COR-L47 (cell line): ENCODE results near the gene NPAS3.

Source experiments
- DNase-seq: peaks from one replicate; lab custom pipeline; 2025; lab: John Stamatoyannopoulos, UW

NPAS3 gene

DNA sequence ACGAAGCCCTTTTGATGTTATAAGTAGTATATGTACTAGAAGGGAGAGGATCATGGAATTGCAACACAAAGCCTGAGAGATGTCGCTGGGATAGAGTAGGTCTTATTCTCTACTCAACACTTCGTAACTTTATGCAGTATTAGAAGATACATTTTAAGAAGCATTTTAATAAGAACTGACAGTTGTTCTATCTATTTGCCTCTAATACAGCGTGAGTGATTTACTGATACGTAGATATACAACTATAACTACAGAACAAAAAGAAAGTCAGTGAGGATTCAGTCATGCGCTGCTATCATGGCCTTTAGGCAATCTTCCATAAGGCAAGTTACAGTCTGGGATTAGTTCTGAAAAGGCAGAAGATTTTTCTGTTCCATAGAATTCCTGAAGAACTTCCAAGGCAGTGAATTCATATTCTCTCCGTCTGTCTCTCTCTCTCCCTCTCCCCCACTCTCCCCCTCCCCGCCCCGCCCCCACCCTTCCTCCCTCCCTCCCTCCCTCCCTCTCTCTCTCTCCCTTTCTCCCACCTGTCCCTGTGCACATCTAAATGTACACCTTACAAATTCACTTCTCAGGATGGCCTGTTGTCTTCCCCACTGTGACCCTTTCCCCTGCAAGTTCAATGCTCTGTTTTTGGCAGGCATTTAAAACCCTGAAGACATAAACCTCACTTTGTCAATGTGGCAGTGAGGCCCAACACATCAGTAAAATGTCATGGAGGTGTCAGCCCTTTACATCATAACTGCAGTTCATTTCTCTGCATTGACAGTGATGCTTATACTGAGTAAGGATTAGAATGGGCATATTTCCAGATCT lies 541.6 kb downstream of the NPAS3 start:
- DNase-seq = no peak

DNA sequence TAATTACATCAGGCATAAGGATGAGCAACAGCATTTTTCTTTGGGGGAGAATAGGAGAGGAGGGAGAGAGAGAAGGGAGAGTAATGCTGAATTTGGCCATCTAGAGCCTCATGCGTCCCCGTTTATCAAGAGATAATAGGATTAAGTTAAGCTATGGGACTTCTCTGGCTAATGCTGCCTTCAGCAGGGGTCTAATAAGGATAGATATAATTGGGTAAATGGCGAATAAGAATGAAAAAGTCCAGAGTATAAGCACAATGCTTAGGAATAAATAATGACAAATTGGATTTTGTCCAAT lies 542.2 kb downstream of the NPAS3 start:
- no peak for DNase-seq

DNA sequence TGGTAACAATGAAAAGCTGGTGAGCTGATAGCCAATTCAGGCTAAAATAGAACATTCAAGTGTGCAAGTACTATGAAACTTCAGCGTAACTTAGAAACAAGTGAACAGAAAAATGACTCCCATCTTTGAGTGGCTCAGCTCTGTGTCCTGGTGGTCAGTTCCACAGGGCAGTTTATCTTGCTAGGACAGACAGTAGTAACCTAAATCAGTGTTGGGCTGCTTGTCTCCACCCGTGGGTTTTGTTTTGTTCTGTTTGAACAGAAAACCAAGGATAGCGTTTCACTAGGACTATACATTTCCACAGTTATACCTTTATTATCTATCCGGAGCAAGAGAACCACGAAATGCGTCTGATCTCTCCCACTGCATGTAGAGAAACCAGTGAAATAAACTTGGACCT lies 544.4 kb downstream of the NPAS3 start:
- no peak for DNase-seq

DNA sequence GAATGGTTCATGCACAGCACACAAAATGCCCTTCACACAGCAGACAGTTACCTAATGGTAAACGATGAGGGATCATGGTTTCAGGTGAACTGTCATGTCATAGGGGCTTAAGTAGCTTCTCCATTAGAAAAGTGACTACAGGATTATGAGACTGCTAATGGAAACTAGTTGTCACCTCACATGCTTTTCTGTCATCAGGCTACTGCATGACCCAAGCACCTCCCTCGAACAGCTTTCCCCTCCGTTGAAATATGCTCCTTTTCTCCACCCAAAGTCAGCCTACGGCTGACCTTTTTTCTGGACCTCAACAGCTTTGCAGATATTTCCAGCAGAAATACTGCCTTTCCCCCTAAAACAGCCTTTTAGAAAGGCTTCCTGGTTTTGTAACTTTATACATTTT lies 544.9 kb downstream of the NPAS3 start:
- DNase-seq = no peak

DNA sequence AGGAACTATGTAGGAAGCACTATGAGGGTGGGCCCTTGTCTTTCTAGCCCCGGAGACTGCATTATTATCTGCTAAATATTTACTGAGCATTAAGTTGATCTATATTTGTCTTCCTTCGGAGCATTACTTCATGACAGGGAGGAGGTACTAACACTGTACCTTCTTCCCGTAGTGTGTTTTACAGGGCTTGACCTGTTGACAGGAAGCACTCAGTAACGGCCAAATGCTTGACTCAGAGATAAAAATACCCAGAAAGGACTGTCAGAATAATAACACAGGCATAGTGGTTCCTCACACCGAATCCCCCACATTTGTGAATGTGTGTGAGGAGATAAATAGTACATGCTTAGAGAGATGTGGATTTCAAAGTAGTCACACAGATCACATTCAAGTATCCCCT lies 545.6 kb downstream of the NPAS3 start:
- no peak for DNase-seq

DNA sequence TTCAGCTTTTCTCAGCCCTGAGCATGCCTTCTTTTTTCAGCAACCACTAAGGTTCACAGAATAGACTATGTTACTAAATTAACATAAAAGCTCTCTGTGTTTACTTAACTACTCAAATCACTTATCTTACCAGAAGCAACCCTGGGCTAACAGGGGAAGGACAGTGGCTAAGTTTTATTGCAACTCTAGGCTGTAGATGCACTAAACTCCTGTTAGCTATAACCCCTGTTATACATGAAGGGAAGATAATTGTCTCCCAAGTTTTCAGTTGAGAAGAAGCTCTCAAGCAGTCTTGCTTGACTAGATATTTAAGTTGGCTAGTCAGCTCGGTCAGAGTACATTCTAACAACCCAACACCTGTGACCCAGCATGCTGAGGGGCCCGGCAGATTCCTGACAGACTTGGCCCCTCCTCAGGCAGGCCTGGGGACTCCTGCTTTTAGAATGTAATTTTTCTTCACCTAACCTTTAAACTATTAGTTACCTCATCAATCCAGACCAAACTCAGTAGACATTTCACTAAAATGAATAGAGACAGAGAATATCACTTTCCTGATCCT lies 547.7 kb downstream of the NPAS3 start:
- no peak for DNase-seq

DNA sequence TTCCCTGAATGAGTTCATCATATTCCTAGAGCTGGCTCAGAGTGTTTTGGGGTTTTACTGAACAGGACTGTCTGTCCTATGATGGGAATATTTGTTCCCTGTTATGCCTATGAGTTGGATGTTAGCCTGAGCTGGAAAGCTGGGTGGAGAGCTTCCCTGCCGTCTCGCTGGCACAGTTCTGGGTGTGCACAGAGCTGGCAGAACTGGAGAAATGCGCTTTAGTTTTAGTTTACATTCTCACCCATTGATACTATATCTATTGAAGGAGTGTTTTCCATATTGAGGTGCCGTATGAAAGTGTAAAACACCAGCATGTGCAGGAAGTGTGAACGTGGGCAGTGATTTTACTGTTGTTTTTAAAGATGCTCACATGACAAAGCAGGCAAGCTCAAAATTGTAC lies 549.9 kb downstream of the NPAS3 start:
- DNase-seq = no peak

DNA sequence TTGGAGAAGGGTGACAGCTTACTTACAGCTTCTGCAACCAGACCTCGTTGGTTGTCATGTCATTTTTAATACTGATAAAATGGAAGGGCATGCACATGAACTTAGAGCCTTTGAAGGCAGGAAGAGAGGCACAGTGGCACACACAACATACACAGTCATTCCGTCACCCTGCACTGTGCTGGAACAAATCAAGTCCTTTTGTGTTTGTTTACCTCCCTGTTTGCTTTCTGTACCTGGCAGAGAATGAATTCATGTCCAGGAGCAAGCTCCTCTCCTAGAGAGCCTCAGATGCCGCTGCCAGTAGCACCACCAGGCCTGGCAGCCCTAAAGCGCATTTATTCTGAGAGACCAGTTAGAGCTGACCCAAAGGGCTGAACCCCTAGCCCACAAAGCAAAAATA lies 551.9 kb downstream of the NPAS3 start:
- DNase-seq = no peak

DNA sequence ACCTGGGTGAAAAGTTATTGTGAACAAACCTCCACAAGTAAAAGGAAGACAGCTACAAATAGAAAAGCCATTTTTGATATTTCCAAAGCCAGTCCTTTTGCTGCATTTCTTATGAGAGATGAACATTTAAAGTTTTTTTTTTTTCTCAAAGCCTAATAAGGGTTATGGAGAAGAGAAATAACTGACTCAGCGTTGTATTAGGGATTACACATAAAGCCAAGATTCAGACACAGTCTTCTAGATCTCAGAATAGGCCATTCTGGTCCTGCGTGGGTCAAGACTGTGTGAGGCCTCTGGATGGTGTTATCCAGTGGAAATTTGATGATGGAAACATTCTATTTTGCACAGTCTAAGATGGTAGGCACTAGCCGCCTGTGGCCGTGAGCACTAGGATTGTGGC lies 552.4 kb downstream of the NPAS3 start:
- no peak for DNase-seq

DNA sequence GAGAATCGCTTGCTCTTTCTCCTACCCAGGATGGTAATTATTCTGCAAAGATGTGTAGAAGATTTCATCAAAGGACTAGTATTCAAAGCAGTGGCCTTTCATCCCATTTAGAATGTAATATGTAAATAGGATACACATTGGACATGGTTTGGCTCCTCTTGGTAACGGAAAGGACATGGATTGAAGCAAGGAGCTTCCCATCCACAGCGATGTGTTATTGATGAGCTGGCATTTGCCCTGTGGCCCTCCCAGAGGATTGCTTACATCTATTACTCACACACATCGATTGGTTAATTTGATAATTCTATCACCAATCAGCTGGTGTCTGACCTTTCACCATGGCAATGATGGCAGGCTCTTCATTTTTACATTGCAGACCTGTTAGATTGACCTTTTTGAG lies 553.8 kb downstream of the NPAS3 start:
- no peak for DNase-seq

DNA sequence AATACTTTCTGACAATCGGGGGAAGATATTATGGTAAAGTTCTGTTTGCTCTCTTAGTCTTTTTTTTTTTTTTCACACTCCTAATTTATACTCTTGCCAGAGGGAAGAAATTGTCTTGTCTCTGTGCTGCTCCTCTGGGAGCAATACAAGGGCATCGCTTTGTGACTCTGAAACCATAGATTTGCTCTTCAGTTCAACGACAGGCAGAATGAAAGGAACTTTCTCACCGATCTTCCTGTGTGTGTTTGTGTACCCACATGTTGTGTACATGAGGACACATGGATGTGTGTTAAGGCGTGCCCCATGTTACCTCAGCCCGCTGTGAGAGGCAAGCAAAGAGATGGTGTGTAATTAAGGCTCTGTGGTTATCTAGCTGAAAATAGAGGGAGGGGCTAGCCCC lies 554.6 kb downstream of the NPAS3 start:
- no peak for DNase-seq

DNA sequence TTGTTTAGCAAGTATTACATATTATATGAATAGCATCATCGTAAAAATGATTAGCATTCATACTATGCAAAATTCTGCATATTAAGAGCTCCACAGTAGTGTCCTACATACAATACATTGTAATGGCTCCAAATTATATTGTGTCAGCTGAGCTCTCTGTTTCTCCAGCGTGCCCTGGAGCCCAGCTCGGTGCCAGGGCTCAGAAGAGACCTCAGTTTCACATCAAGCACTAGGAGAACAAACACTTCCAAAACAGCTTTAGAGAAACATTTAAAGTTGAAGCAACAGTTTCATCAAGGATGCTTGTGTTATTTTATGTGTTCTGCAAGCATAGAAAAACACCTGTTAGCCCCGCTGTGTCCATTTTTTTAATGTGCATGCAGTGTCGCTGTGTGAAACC lies 555.3 kb downstream of the NPAS3 start:
- no peak for DNase-seq

DNA sequence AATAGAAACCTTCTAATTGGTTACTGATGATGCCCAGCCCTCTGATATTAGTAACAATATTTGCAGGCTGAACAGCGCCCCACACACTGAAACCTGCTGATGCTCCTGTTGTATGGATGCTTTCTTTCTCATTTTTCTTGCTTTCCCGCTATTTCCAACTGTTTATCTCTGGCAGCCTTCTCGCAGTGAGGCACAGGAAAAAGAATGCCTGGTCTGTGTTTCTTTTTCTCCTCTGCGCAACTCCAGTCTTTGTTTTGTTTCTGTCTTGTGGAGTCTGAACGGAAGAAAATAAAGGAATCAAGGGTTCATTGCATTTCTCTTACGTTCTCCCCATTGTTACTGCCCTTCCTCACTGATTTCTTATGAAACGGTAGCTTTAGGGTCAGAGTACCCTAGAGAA lies 561.0 kb downstream of the NPAS3 start:
- no peak for DNase-seq

DNA sequence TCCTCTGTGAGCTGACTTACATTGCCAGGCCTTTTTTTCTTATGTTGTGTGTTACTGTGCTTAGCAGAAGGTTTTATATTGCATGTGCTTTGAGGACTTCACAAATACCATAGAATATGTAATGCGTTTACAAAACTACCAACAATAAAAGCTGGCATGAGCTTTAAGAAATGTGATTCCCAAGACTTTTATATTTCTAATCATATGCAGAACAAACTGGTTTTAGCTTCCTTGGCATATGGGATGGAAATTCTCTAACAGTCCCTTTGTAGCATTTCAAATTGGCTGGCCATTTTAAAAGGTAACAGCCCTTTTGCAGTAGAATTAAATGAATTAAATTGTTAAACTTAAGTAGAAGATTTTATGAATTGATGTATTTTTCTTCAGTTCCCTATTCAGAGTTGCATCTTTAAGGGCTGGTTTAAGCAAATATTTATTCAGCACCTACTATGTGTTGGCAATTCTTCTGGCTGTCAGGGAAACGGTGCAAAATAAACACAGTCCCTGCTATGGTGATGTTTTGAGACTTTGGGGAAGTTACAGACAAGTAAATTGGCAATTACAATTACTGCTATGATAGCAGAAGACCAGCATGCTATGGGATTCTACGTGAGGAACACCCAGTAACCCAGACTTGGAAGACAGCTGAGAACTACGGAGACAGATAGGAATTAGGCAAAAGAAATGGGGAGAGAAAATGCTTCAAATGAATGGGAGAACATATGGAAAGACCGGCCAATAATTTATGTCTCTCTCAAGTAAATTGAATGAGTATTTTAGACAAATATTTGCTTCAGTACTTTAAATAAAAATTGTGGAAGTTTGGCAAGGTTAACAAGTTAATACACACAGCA lies 565.8 kb downstream of the NPAS3 start:
- DNase-seq = no peak

DNA sequence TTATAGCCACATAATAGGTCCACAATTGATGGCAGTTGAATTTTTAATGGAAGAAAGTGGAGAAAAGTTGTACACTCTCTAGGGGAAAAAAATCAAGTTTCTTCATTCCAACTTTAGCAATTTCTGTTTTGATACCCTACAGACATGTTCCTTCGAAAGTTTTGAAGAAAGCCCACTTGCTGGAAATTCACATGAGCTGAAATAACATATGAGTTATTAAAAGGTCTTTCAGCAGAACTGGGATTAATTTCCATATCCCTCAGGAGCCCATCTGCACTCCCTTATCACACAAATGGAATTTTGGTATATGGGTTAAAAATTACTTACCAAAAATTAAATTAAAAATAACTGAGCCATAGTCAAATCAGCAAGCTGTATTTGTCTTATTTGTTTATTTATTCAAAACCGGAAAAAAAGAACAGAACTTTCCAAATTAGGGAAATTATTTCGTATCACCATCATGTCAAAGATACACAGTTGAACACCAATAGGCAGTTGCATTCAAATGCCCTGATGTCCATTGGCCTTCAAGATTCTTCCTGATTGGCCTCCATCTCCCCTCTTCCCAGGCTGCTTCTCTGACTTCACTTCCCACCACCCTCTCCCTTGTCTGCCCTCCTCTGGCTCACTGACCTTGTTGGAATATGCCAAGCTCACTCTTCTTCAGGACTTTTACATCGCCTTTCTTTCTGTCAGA lies 566.7 kb downstream of the NPAS3 start:
- DNase-seq = no peak

DNA sequence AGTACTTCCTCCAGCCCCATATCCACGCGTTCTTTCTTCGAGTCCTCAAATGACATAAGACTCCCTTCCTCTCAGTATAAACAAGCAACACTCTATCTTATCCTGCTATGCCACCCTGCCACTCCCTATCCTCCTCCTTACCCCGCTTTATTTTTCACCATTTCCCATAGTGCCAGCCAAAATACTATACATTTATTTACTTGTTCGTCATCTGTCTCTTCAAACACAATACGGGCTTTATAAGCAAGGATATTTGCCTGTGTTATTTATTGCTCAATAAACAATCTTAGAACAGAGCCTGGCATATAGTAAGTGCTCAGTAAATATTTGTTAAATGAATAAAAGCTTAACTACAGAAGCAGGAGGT lies 567.3 kb downstream of the NPAS3 start:
- DNase-seq = no peak

DNA sequence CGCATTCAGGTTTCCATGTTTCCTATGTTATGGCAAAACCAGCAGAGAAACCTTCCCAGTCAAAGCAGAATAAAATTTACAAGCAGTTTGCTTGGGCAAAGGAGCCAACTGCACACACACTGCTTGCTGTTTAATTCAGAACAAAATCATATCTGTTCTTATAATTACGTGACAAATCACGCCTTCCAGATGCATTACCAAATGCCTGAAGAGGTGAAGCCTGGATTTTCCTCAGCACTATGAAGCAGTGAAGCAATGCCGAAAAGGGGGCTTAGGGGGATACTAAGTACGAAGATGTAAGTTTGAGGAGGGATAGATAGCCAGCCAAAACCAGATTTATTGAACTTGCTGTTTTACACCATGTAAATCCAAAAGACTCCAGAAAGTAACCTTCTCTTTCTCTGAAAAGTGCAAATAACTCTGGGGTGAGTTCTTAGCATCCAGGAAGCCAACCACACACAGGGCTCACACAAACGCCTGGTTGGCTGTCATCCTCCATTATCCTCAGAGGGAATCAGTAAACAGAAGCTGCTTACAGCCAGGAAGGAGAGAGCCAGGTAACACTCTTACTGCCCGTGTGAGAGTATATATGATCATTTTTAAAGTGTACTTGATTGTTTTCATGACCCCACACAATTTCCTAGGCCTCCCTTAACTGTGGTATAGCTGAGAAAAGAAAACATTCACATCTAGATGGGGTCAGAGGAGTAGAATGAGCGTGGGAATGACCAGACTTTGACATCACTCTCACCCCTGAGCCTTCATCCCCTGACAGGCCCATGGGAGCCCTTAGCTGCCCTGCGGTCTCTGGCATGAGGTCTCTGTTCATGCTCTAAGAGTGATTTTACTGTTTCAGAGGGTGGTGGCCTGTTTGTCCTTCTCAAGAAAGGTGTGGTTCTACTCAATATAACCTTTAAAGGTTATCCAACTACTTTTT lies 569.7 kb downstream of the NPAS3 start:
- no peak for DNase-seq

DNA sequence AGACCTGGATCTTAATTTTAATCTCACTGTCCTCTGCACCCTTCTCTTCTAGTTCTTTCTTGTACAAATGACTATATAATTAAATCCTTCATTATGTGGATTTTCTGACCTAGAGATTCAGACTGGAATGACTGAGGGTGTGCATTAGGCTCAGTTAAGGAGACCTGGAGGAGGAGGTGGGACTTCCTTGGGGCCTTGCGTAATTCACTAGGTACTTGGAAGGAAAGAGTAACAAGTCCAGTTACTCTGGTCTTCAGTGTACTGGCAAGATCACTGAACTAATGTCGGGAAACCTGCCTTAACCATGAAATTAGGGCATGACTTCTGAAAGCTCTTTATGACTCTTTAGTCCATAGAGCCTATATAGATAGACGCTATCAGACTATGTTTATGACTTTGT lies 570.8 kb downstream of the NPAS3 start:
- no peak for DNase-seq

DNA sequence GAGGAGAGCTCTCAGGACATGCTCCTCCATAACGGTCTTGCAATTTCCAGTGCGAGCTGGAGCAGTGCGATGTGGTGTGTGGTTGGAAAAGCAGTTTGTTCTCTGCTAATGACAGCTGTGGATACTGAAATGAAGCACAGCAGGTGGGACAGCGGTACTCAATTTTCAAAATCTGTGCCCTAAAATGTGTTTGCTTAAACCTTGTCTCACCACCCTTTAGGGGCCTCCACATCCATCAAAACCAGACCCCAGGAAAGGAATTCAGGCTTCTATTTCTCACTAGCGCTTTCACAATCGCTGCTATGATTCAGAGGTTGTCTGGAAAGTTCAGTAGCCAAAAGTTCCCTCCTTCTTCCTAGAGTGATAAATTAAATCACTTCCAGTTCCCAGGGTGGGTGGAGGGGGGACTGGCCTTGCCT lies 571.4 kb downstream of the NPAS3 start:
- DNase-seq = no peak

DNA sequence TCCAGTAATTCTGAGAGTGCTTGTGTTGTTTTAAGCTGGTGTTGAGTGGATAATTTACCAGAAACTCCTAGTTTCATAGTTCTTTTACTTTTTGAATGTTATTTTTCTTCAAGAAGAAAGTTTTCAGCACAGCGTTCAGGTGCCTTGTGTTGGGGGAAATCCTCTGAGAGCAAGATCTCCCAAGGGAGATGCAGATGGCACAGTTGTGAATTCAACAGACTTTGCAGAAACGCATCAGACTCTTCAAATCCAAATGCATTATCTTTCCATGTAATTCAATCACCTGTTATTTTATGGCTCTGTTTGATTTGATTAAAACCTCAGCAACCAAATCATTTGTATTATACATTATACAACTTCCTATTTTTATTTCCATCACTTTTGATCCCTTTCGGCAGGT lies 572.3 kb downstream of the NPAS3 start:
- DNase-seq = no peak

DNA sequence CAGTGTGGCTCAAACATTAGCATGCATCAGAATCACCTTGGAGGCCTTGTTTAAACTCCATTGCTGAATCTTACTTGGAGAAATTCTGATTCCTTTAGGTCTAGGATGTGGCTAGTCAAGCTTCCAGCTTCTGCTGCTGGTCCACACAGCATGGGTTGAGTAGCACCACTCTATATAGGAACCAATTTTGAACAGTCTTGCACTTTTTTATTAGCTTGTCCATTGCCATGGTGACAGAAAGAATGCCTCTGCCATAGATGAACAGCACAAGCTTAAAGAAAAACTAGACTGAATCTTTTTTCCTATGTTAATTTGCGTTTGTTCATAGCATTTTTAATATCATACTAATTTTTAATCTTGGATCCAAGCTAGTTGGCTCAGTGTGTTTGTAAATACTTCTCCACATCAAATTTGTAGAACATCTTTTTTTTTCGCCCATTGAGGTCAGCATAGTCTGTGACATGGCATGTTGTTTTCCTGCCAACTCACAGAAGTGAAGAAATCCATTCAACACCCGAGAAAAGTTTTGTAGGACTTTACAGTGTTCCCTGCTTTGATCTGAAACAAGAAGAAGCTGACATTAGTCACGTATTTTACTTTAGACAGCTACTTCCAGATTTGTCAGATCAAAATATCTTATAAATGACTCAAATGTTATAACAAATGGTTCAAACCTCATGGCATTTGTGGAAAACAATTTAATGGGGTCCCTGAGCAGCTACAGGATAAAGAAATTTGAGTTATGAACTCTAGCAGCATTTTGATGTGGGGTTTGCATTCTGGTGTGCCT lies 573.4 kb downstream of the NPAS3 start:
- DNase-seq = no peak
